Neural progenitor cell (in vitro differentiated cells): ENCODE data around the gene CACNA2D4. TPM values are rescaled to one million over a fixed set of nuclear protein-coding genes. Genes with fewer than 3 reads are reported as not detected.
A peak's percentile ranks its signal among the peaks of the same experiment; 100 is the strongest.

Source experiments
- DNase-seq: peaks from one replicate; pipeline ENCODE4 v3.0.0-alpha.2; 2016; ENCODE audit warnings: low spot score
- H2AFZ ChIP-seq: fragments of 200-600 bp; sonication (generic); replicated peaks from 2 replicates; pipeline ENCODE4 v1.6.1; 2016; ENCODE audit warnings: antibody characterized with exemption
- H3F3A ChIP-seq: fragments of 200-600 bp; sonication (generic); 2 replicates; pipeline ENCODE4 v1.6.1; 2016; ENCODE audit warnings: antibody characterized with exemption, low read depth
- H3K27ac ChIP-seq: fragments of 200-600 bp; sonication (generic); 2 replicates; pipeline ENCODE4 v1.5.1; 2016; ENCODE audit warnings: mild to moderate bottlenecking
- H3K27me3 ChIP-seq: fragments of 200-600 bp; sonication (generic); 2 replicates; pipeline ENCODE4 v1.6.1; 2016; ENCODE audit warnings: mild to moderate bottlenecking, moderate library complexity
- H3K36me3 ChIP-seq: fragments of 200-600 bp; sonication (generic); 2 replicates; pipeline ENCODE4 v1.5.1; 2016
- H3K4me1 ChIP-seq: fragments of 200-600 bp; sonication (generic); 2 replicates; pipeline ENCODE4 v1.6.1; 2016; ENCODE audit warnings: mixed run types
- H3K4me2 ChIP-seq: fragments of 200-600 bp; sonication (generic); 2 replicates; pipeline ENCODE4 v1.6.1; 2016
- H3K4me3 ChIP-seq: fragments of 200-600 bp; sonication (generic); 2 replicates; pipeline ENCODE4 v1.5.1; 2016
- H3K79me2 ChIP-seq: fragments of 200-600 bp; sonication (generic); 2 replicates; pipeline ENCODE4 v1.6.1; 2016; ENCODE audit warnings: low read depth
- H3K9ac ChIP-seq: fragments of 200-600 bp; sonication (generic); 2 replicates; pipeline ENCODE4 v1.6.1; 2016
- H3K9me3 ChIP-seq: fragments of 200-600 bp; sonication (generic); 2 replicates; pipeline ENCODE4 v1.5.1; 2016; ENCODE audit warnings: low read depth
- H4K20me1 ChIP-seq: fragments of 200-600 bp; sonication (generic); 2 replicates; pipeline ENCODE4 v1.6.1; 2016; ENCODE audit warnings: low read depth
- H3K27ac Mint-ChIP-seq: 3 replicates; pipeline ENCODE4 v1.8.0; 2021; ENCODE audit warnings: mixed read lengths
- H3K27me3 Mint-ChIP-seq: 2 replicates; pipeline ENCODE4 v1.8.0; 2022; ENCODE audit warnings: low read depth, mild to moderate bottlenecking, inconsistent platforms, moderate library complexity, mixed read lengths; ENCODE audit not compliant: insufficient read depth
- H3K36me3 Mint-ChIP-seq: 3 replicates; pipeline ENCODE4 v1.8.0; 2021; ENCODE audit warnings: mixed read lengths
- H3K4me1 Mint-ChIP-seq: 3 replicates; pipeline ENCODE4 v1.8.0; 2021; ENCODE audit warnings: mixed read lengths
- H3K4me3 Mint-ChIP-seq: 3 replicates; pipeline ENCODE4 v1.8.0; 2021; ENCODE audit warnings: mild to moderate bottlenecking, moderate library complexity, mixed read lengths
- H3K9me3 Mint-ChIP-seq: 3 replicates; pipeline ENCODE4 v1.8.0; 2020; ENCODE audit warnings: mixed read lengths
- CTCF ChIP-seq: fragments of 200-600 bp; sonication (generic); IDR thresholded peaks from 2 replicates; pipeline ENCODE4 v1.5.1; 2017; ENCODE audit warnings: antibody characterized with exemption, mild to moderate bottlenecking
- EZH2 ChIP-seq: fragments of 200-600 bp; sonication (generic); IDR thresholded peaks from 2 replicates; pipeline ENCODE4 v1.6.1; 2017; ENCODE audit warnings: antibody characterized with exemption, mild to moderate bottlenecking, moderate library complexity
- EZH2phosphoT487 ChIP-seq: fragments of 200-600 bp; sonication (generic); IDR thresholded peaks from 2 replicates; pipeline ENCODE4 v1.6.1; 2017; ENCODE audit warnings: antibody characterized with exemption
- total RNA-seq: library from RNA; depleted of rRNA; stranded (reverse); fragments of >200 nt; gene quantifications from 2 replicates; pipeline ENCODE4 v1.2.3, GENCODE V29; 2015; ENCODE audit warnings: low replicate concordance

Gene CACNA2D4
- total RNA-seq, 1 donor from 2014 or later: 3.0 TPM

DNA sequence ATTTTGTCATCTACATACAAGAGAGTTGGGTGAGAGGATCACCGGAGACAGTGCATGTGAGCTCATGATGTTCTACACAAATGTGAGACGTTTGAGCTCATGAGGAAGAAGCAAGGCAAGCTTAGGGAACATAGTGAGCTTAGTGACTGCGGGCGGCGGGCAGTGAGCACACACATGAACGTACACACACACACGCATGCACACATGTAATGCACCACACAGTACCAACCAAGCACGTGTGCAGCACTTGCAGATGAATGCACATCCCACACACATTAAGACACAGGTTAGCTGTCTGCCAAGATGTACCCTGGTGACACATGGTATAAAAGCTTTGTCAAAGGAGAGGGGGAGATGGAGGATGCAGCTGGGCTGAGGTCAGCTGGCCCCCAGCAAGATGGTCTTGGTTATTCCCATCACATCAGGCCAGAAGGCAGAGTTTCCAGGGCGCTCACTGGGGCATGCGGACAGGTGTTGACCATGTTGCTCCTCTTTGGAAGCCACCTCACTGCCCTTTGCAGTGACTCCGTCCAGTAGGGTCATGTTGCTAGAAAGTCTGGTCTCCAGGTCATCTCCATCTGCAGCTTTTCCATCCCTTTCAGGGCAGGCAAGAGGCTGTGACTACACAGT, 8.7 kb upstream of the CACNA2D4 start:
- TF ChIP-seq EZH2 (no peak), CTCF (no peak), EZH2phosphoT487 (no peak)
- peaks cover 5% of the 10 kb centered on the region for H3F3A ChIP-seq
- no peaks in the 10 kb centered on the region for H4K20me1 ChIP-seq

DNA sequence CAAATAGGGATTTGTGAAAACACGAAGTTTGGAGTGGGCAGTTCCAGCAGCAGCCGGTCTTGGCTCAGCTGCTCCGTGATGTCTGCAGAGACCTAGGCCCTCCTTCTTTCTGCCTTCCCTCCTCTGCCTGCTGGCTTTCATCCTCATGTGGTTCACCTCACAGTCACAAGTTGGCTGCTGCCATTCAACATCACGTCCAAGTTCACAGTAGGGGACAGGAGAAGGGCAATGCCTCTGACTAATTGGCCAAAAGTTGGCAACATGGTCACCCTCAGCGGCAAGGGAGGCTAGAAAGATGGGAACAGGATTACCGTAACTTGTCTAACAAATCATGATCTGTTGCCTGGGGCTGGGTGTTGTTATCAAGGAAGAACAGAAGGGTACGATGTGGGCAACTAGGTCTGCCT, 7.8 kb upstream of the CACNA2D4 start:
- H3K27ac ChIP-seq: no peak overlapping the region
- peaks cover 17% of the 10 kb centered on the region for H3K27me3 Mint-ChIP-seq

More for the DNA sequence above, 8.7 kb upstream of the CACNA2D4 start:
- Mint-ChIP-seq H3K4me3 (peak overlapping the region; percentile 31), H3K9me3 (peaks cover 4% of the 10 kb centered on the region), H3K27ac (no peak overlapping the region), H3K4me1 (peaks cover 49% of the 10 kb centered on the region), H3K27me3 (peaks cover 17% of the 10 kb centered on the region), H3K36me3 (no peaks in the 10 kb centered on the region)
- Histone ChIP-seq H3K4me3 (no peak overlapping the region), H3K9ac (no peak overlapping the region), H3K36me3 (no peaks in the 10 kb centered on the region), H3K27me3 (no peaks in the 10 kb centered on the region), H3K4me2 (no peak overlapping the region), H2AFZ (no peak overlapping the region), H3K79me2 (no peaks in the 10 kb centered on the region), H3K9me3 (no peaks in the 10 kb centered on the region), H3K4me1 (peaks cover 3% of the 10 kb centered on the region), H3K27ac (no peak overlapping the region)
- DNase-seq: no peak

DNA sequence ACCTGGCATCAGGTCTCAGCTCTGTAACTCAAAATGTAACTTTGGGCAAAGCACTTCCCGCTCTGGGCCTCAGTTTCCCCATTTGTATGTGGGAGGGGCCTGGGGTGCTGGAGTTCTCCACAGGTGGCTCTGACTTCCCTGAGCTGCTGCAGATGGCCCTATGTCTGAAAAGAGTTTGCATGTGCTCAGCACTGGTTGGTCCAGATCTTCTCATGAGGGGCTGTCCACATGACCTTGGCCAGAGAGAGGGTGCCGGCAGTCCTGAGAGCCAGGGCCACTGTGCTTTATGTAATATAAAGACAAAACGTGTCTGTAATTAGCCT, 7.2 kb upstream of the CACNA2D4 start:
- no peak overlapping the region for H2AFZ ChIP-seq
- no peaks in the 10 kb centered on the region for H3K27me3 ChIP-seq
- peaks cover 3% of the 10 kb centered on the region for H3K4me1 ChIP-seq
- H3K36me3 ChIP-seq: no peaks in the 10 kb centered on the region
- H4K20me1 ChIP-seq: no peaks in the 10 kb centered on the region
- no peaks in the 10 kb centered on the region for H3K79me2 ChIP-seq
- no peak overlapping the region for H3K4me3 Mint-ChIP-seq
- no peak overlapping the region for H3K4me2 ChIP-seq
- H3K9me3 ChIP-seq: no peaks in the 10 kb centered on the region
- H3K27ac Mint-ChIP-seq: no peak overlapping the region
- TF ChIP-seq EZH2: no peak
- no peak for TF ChIP-seq CTCF
- TF ChIP-seq EZH2phosphoT487: no peak
- no peak overlapping the region for H3K9ac ChIP-seq
- H3K27me3 Mint-ChIP-seq: peaks cover 17% of the 10 kb centered on the region
- peaks cover 38% of the 10 kb centered on the region for H3K4me1 Mint-ChIP-seq
- H3K9me3 Mint-ChIP-seq: peaks cover 4% of the 10 kb centered on the region
- H3K27ac ChIP-seq: no peak overlapping the region
- H3K36me3 Mint-ChIP-seq: no peaks in the 10 kb centered on the region
- no peak for DNase-seq
- H3K4me3 ChIP-seq: no peak overlapping the region
- H3F3A ChIP-seq: peaks cover 4% of the 10 kb centered on the region

More for the DNA sequence above, 7.8 kb upstream of the CACNA2D4 start:
- Mint-ChIP-seq H3K9me3 (peaks cover 4% of the 10 kb centered on the region), H3K4me1 (peaks cover 41% of the 10 kb centered on the region), H3K27ac (no peak overlapping the region), H3K36me3 (no peaks in the 10 kb centered on the region), H3K4me3 (no peak overlapping the region)
- no peaks in the 10 kb centered on the region for H3K36me3 ChIP-seq
- H3K9me3 ChIP-seq: no peaks in the 10 kb centered on the region
- no peak overlapping the region for H2AFZ ChIP-seq
- no peak overlapping the region for H3K4me2 ChIP-seq
- peaks cover 3% of the 10 kb centered on the region for H3K4me1 ChIP-seq
- H3F3A ChIP-seq: peaks cover 4% of the 10 kb centered on the region
- no peaks in the 10 kb centered on the region for H3K79me2 ChIP-seq
- no peak for DNase-seq
- no peak overlapping the region for H3K4me3 ChIP-seq
- H3K9ac ChIP-seq: no peak overlapping the region
- H4K20me1 ChIP-seq: no peaks in the 10 kb centered on the region
- no peak for TF ChIP-seq EZH2
- no peak for TF ChIP-seq CTCF
- no peak for TF ChIP-seq EZH2phosphoT487
- H3K27me3 ChIP-seq: no peaks in the 10 kb centered on the region
